Measurements from ENCODE around the gene IL1R2. TPM values are rescaled to one million over a fixed set of nuclear protein-coding genes. Genes with fewer than 3 reads are reported as not detected.
A peak's percentile ranks its signal among the peaks of the same experiment; 100 is the strongest.

The IL1R2 gene
- total and polyA plus RNA-seq, 9 of the 15 experiments (the other 6 are each of a cell fraction or from before 2014, with no cell fraction given): 0.13 TPM; not detected in 8

DNA sequence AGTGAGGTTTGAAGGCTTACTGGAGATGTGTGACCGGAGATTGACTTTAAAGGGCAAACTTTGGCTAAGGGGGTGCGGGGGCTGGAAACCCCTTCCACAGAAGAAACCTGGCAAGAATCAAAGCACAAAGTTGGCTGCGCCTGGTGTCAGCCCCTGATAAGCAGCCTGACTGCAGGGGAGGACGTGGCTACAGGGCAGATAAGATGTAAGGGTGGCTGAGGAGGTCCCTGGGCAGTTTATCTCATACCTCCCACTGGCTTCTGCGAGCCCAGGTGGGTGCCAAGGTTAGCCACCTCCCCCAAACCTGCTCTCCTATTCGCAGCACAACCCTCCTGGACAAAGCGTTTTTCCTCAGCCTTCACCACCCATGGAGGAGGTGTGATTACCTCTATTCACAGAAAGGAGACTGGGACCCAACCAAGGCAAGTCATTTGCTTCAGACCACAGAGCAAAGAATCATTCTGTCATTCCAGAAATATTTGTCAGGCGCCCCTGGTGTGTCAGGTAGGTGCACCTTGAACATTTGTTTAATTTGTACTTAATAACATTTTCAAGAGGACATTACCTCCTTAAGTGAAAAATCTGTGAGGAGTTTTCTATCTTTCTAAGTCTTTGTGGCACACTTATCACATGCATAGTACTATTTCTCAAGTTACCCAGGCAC lies 77.7 kb downstream of the IL1R2 start (continued):
- TF ChIP-seq PTTG1 (tag; IDR thresholded peaks at IDR 0.05; ENCODE audit: low read depth): 0 out of 2 replicates have a peak, but pooled peaks have one; percentile 51
- TF ChIP-seq, protein P1, sequence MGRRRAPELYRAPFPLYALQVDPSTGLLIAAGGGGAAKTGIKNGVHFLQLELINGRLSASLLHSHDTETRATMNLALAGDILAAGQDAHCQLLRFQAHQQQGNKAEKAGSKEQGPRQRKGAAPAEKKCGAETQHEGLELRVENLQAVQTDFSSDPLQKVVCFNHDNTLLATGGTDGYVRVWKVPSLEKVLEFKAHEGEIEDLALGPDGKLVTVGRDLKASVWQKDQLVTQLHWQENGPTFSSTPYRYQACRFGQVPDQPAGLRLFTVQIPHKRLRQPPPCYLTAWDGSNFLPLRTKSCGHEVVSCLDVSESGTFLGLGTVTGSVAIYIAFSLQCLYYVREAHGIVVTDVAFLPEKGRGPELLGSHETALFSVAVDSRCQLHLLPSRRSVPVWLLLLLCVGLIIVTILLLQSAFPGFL (CRISPR knock-in tag; IDR thresholded peaks at IDR 0.05): no peak
- peak; percentile 94 for TF ChIP-seq ZNF584 (CRISPR knock-in tag; IDR thresholded peaks at IDR 0.05; ENCODE audit: low read depth)
- peak; percentile 91 for TF ChIP-seq ZNF589 (CRISPR knock-in tag; IDR thresholded peaks at IDR 0.05; ENCODE audit: low read depth)
- peak; percentile 54 for TF ChIP-seq DACH1 (IDR thresholded peaks at IDR 0.05; ENCODE audit: partially characterized antibody)
- TF ChIP-seq NR2C1 (IDR thresholded peaks at IDR 0.05): no peak
- peak; percentile 72 for TF ChIP-seq NR2C1 (tag; IDR thresholded peaks at IDR 0.05)
- TF ChIP-seq, protein P2, sequence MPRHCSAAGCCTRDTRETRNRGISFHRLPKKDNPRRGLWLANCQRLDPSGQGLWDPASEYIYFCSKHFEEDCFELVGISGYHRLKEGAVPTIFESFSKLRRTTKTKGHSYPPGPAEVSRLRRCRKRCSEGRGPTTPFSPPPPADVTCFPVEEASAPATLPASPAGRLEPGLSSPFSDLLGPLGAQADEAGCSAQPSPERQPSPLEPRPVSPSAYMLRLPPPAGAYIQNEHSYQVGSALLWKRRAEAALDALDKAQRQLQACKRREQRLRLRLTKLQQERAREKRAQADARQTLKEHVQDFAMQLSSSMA (CRISPR knock-in tag; IDR thresholded peaks at IDR 0.05): no peak
- TF ChIP-seq, protein P3, sequence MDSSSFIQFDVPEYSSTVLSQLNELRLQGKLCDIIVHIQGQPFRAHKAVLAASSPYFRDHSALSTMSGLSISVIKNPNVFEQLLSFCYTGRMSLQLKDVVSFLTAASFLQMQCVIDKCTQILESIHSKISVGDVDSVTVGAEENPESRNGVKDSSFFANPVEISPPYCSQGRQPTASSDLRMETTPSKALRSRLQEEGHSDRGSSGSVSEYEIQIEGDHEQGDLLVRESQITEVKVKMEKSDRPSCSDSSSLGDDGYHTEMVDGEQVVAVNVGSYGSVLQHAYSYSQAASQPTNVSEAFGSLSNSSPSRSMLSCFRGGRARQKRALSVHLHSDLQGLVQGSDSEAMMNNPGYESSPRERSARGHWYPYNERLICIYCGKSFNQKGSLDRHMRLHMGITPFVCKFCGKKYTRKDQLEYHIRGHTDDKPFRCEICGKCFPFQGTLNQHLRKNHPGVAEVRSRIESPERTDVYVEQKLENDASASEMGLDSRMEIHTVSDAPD (CRISPR knock-in tag; IDR thresholded peaks at IDR 0.05): no peak; the same call in 1 of the 2 replicates
- no peak for TF ChIP-seq HNRNPL (IDR thresholded peaks at IDR 0.05; ENCODE audit: low read depth, low read length)
- TF ChIP-seq EHMT2 (IDR thresholded peaks at IDR 0.05): 0 out of 2 replicates have a peak, but pooled peaks have one; percentile 23
- peak; percentile 96 for TF ChIP-seq EGR1 (conservative IDR thresholded peaks at IDR 0.05)
- TF ChIP-seq FOXM1 (IDR thresholded peaks at IDR 0.05; ENCODE audit: low read depth): peak; percentile 97
- TF ChIP-seq FOXM1 (CRISPR knock-in tag; IDR thresholded peaks at IDR 0.05; ENCODE audit: low read depth): no peak
- no peak for TF ChIP-seq GABPB2 (CRISPR knock-in tag; conservative IDR thresholded peaks at IDR 0.05)
- TF ChIP-seq JUN (IDR thresholded peaks at IDR 0.05; ENCODE audit: borderline replicate concordance, low read depth, low read length): peak; percentile 53; the same call in 1 of the 2 replicates
- TF ChIP-seq JUN (CRISPR knock-in tag; IDR thresholded peaks at IDR 0.05; ENCODE audit: borderline replicate concordance): no peak
- 0 out of 2 replicates have a peak, but pooled peaks have one; percentile 23 for TF ChIP-seq KAT7 (CRISPR knock-in tag; IDR thresholded peaks at IDR 0.05; ENCODE audit: borderline replicate concordance)
- TF ChIP-seq POLR2AphosphoS5 (IDR thresholded peaks at IDR 0.05; ENCODE audit: control insufficient read depth, insufficient read depth, low read depth, low read length): peak; percentile 99
- TF ChIP-seq DMBX1 (CRISPR knock-in tag; IDR thresholded peaks at IDR 0.05; ENCODE audit: borderline replicate concordance): peak; percentile 97
- TF ChIP-seq KHSRP (IDR thresholded peaks at IDR 0.05): peak; percentile 92
- 0 out of 2 replicates have a peak, but pooled peaks have one; percentile 5 for TF ChIP-seq ZNF12 (CRISPR knock-in tag; IDR thresholded peaks at IDR 0.05)

Measured in K562 (cell line).